GM13976 (cell line): ENCODE data around the gene TBC1D16.

Source experiments
- DNase-seq: peaks from one replicate; pipeline ENCODE4 v3.0.0; 2012; ENCODE audit warnings: low spot score
- in situ Hi-C: fragments of 300-500 bp; cut with MboI; formaldehyde crosslinking; loops from one replicate; pipeline ENCODE4 v1.12.0; 2022; ENCODE audit warnings: low sequenced_read_pairs, mixed read lengths, inconsistent platforms; ENCODE audit not compliant: unreplicated experiment
- TF ChIP-seq, protein P1 (sequence below): IDR thresholded peaks from 2 replicates; pipeline ENCODE4 v1.5.1; 2012; ENCODE audit warnings: borderline replicate concordance, mild to moderate bottlenecking; ENCODE audit not compliant: insufficient read depth; ENCODE audit errors: extremely low read depth, missing control alignments, control extremely low read depth

Gene TBC1D16, protein sequence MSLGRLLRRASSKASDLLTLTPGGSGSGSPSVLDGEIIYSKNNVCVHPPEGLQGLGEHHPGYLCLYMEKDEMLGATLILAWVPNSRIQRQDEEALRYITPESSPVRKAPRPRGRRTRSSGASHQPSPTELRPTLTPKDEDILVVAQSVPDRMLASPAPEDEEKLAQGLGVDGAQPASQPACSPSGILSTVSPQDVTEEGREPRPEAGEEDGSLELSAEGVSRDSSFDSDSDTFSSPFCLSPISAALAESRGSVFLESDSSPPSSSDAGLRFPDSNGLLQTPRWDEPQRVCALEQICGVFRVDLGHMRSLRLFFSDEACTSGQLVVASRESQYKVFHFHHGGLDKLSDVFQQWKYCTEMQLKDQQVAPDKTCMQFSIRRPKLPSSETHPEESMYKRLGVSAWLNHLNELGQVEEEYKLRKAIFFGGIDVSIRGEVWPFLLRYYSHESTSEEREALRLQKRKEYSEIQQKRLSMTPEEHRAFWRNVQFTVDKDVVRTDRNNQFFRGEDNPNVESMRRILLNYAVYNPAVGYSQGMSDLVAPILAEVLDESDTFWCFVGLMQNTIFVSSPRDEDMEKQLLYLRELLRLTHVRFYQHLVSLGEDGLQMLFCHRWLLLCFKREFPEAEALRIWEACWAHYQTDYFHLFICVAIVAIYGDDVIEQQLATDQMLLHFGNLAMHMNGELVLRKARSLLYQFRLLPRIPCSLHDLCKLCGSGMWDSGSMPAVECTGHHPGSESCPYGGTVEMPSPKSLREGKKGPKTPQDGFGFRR

DNA sequence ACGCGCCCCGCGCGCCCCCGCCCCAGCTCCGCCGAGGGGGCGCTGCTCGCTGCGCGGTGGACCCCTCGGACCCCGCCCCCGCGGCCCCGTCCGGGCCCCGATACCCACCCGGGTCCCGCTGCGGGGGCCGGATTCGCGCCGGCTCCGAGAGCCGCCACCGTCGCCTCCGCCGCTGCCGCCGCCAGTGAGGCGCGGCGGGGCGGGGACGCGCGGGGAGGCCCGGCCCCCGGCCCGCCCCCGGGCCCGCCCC is at the start of gene TBC1D16:
TBC1D16 (minus strand) TSS at position 186 of the 250 bp plus-strand sequence. CDS start 22,325 bp downstream, outside the sequence.
- DNase-seq: no peak
- TF ChIP-seq, protein P1, sequence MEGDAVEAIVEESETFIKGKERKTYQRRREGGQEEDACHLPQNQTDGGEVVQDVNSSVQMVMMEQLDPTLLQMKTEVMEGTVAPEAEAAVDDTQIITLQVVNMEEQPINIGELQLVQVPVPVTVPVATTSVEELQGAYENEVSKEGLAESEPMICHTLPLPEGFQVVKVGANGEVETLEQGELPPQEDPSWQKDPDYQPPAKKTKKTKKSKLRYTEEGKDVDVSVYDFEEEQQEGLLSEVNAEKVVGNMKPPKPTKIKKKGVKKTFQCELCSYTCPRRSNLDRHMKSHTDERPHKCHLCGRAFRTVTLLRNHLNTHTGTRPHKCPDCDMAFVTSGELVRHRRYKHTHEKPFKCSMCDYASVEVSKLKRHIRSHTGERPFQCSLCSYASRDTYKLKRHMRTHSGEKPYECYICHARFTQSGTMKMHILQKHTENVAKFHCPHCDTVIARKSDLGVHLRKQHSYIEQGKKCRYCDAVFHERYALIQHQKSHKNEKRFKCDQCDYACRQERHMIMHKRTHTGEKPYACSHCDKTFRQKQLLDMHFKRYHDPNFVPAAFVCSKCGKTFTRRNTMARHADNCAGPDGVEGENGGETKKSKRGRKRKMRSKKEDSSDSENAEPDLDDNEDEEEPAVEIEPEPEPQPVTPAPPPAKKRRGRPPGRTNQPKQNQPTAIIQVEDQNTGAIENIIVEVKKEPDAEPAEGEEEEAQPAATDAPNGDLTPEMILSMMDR: no peak
- in situ Hi-C loops: no loop called here

DNA sequence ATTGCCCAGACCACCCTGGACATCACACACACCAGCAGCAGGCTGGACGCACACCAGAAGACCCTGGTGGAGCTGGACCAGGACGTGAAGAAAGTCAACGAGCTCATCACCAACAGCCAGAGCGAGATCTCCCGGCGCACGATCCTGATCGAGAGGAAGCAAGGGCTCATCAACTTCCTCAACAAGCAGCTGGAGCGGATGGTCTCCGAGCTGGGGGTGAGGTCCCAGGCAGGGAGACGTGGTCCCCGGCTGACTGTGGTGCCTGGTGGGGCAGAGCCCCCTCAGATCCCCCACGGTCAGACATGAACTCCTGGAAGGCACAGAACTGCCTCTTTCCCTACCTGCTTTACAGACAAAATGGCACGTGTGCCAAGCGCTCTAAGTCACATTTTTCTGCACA is 49.1 kb upstream of the TBC1D16 start:
- TF ChIP-seq, protein P1: no peak
- in situ Hi-C loops: no loop called here
- DNase-seq: no peak

DNA sequence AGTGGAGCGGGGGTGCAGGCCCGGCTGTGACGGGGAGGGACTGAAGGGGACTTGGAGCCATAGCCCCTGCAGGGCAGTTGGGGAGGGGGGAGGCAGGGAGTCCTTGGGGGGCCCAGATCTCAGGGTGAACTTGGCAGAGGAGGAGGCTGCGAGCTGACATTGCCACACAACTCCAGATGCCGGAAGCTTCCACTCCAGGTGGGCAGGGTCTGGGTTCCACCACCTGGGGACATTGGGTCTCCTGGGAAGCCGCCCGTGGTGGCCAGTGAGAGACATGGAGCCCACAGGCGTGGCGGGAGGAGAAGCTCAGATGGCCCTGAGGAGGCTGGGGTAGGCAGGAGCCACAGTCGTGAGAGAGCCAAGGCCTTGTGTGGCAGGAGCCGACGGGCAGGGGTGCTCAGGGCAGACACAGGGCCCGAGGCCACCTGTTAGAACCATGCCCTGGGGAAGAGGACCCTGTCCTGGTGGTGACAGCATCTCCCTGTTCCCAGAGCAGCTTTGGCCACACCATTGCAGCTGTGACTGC is 47.5 kb upstream of the TBC1D16 start:
- in situ Hi-C loops: no loop called here
- DNase-seq: no peak
- TF ChIP-seq, protein P1: no peak

DNA sequence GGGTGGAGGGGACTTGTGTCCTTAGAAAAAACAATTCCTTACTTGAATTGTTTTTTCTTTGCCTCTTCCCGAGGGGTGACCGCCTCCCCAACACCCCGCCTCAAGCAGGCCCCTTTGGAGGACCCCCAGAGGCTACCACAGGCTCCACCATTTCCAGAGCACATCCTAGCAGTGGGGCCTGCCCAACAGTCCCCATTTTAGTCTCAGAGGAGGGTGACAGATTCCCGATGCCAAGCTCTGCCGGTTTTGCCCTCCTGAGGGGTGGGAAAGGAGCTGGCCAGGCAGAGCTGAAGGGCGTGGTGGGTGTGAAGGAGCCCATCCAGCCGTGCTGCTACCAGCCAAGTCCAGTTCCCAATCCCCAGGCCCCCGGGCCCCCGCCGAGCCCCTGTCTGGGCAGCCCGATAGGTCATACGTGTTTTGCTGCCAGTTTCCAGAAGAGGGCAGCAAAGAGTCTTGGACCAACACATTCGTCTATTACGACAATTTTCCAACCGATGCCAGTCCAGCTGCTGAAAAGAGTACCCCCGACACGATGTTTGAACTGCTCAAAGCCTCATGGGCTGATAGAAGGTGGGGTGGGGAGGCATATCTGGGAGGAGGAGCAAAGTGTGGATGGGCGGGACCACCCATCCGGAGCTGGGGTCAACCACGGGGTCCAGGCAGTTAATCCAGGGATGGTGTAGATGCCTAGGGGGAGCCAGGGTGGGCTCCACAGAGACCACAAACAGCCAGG is 46.9 kb upstream of the TBC1D16 start:
- in situ Hi-C loops: no loop called here
- TF ChIP-seq, protein P1: peak; percentile 58
- DNase-seq: peak; percentile 88

DNA sequence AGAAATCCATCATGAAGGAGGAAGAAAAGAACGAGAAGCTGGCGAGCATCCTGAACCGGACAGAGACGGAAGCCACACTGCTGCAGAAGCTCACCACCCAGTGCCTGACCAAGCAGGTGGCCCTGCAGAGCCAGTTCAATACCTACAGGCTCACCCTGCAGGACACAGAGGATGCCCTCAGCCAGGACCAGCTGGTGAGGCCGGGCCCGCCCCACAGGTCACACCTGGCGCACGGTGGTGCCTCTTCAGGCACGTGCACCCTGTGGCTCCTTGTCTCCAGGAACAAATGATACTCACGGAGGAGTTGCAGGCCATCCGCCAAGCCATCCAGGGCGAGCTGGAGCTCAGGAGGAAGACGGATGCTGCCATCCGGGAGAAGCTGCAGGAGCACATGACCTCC is 45.9 kb upstream of the TBC1D16 start:
- in situ Hi-C loops: no loop called here
- TF ChIP-seq, protein P1: no peak
- DNase-seq: no peak

DNA sequence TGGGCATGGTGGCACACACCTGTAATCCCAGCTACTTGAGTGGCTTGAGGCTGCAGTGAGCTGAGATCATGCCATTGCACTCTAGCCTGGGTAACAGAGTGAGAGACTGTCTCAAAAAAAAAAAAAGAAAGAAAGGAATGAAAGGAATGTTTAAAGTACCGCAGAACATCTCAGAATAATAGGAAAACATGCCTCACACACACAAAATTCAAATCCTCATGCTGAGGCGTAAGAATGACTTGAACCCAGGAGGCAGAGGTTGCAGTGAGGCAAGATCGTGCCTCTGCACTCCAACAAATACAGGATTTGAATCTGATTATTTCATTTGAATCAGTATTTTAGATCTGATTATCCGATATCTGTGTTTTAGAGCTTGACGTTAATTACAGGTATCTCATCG is 44.4 kb upstream of the TBC1D16 start:
- no peak for DNase-seq
- TF ChIP-seq, protein P1: no peak
- in situ Hi-C loops: no loop called here
